ENCODE results near the gene LCE1F.

LCE1F gene

GRCh38 chr1:152774875-152775274, at the start of gene LCE1F:
Gene LCE1F (plus strand): TSS chr1:152775140. CDS start chr1:152776372, 1,232 bp downstream.
- DNase-seq (ENCODE audit: low spot score): no peak

- DNase-seq (ENCODE audit: low spot score): no peak
Measured at GRCh38 chr1:152725261-152725660, 49.7 kb upstream of the LCE1F start.

- no peak for DNase-seq (ENCODE audit: low spot score)
Measured at GRCh38 chr1:152728986-152729385, 46.0 kb upstream of the LCE1F start.

GRCh38 chr1:152735648-152736047, 39.3 kb upstream of the LCE1F start:
- no peak for DNase-seq (ENCODE audit: low spot score)

GRCh38 chr1:152737997-152738396, 36.9 kb upstream of the LCE1F start:
- no peak for DNase-seq (ENCODE audit: low spot score)

GRCh38 chr1:152739841-152740240, 35.1 kb upstream of the LCE1F start:
- DNase-seq (ENCODE audit: low spot score): no peak

- DNase-seq (ENCODE audit: low spot score): no peak
Measured at GRCh38 chr1:152741656-152742055, 33.3 kb upstream of the LCE1F start.

- no peak for DNase-seq (ENCODE audit: low spot score)
Measured at GRCh38 chr1:152743371-152744145, 31.4 kb upstream of the LCE1F start.

GRCh38 chr1:152745289-152745704, 29.6 kb upstream of the LCE1F start:
- no peak for DNase-seq (ENCODE audit: low spot score)

- DNase-seq (ENCODE audit: low spot score): no peak
Measured at GRCh38 chr1:152745765-152746444, 29.0 kb upstream of the LCE1F start.

GRCh38 chr1:152747831-152748230, 27.1 kb upstream of the LCE1F start:
- no peak for DNase-seq (ENCODE audit: low spot score)

GRCh38 chr1:152752225-152752624, 22.7 kb upstream of the LCE1F start:
- DNase-seq (ENCODE audit: low spot score): peak; percentile 57

GRCh38 chr1:152753586-152753985, 21.4 kb upstream of the LCE1F start:
- no peak for DNase-seq (ENCODE audit: low spot score)

GRCh38 chr1:152756872-152757271, 18.1 kb upstream of the LCE1F start:
- no peak for DNase-seq (ENCODE audit: low spot score)

GRCh38 chr1:152757747-152758146, 17.2 kb upstream of the LCE1F start, which contains the start of gene KPRP:
Gene KPRP (plus strand): TSS chr1:152758025. CDS start chr1:152759589, 1,564 bp downstream.
- no peak for DNase-seq (ENCODE audit: low spot score)

GRCh38 chr1:152758636-152759035, 16.3 kb upstream of the LCE1F start:
- DNase-seq (ENCODE audit: low spot score): no peak

- DNase-seq (ENCODE audit: low spot score): no peak
Measured at GRCh38 chr1:152759453-152760173, 15.3 kb upstream of the LCE1F start.

GRCh38 chr1:152760551-152761190, 14.3 kb upstream of the LCE1F start:
- DNase-seq (ENCODE audit: low spot score): no peak

- no peak for DNase-seq (ENCODE audit: low spot score)
Measured at GRCh38 chr1:152761609-152762213, 13.2 kb upstream of the LCE1F start.

- DNase-seq (ENCODE audit: low spot score): no peak
Measured at GRCh38 chr1:152768847-152769533, 6.0 kb upstream of the LCE1F start.

- DNase-seq (ENCODE audit: low spot score): no peak
Measured at GRCh38 chr1:152770411-152770810, 4.5 kb upstream of the LCE1F start.

Data from AG20443 (cell line).